Activated CD4-positive, alpha-beta T cell treated with anti-CD3 and anti-CD28 coated beads, Interleukin-2, amount 10 ng/mL, durations not matched to agents 24 days and 14 days (primary cell): ENCODE data around the gene ALB. TPM values are rescaled to one million over a fixed set of nuclear protein-coding genes. Genes with fewer than 3 reads are reported as not detected.

ENCODE experiments used
- DNase-seq: peaks from one replicate; pipeline ENCODE4 v3.0.0; 2022
- H3K27ac Mint-ChIP-seq: one replicate; pipeline ENCODE4 v1.8.0; 2022; ENCODE audit warnings: mild to moderate bottlenecking, mixed read lengths
- H3K27me3 Mint-ChIP-seq: one replicate; pipeline ENCODE4 v1.8.0; 2022; ENCODE audit warnings: mixed read lengths
- H3K36me3 Mint-ChIP-seq: one replicate; pipeline ENCODE4 v1.8.0; 2022; ENCODE audit warnings: low read depth, mild to moderate bottlenecking, mixed read lengths
- H3K4me1 Mint-ChIP-seq: one replicate; pipeline ENCODE4 v1.8.0; 2021; ENCODE audit warnings: mixed read lengths
- H3K4me3 Mint-ChIP-seq: one replicate; pipeline ENCODE4 v1.8.0; 2022; ENCODE audit warnings: mild to moderate bottlenecking, moderate library complexity, mixed read lengths
- H3K9me3 Mint-ChIP-seq: one replicate; pipeline ENCODE4 v1.8.0; 2021; ENCODE audit warnings: mixed read lengths
- intact Hi-C: fragments of 100-400 bp; cut with micrococcal nuclease; formaldehyde crosslinking; loops from one replicate; pipeline ENCODE4 v1.15.1; 2023
- total RNA-seq: library from RNA; stranded (reverse); gene quantifications from 2 replicates; pipeline ENCODE4 v1.2.3, GENCODE V29; 2022

Gene ALB
- total RNA-seq, 1 donor from 2014 or later: not detected

GRCh38 chr4:73396304-73396703 lies 7.8 kb upstream of the ALB start:
- no peaks in the 10 kb centered on the region for H3K4me1 Mint-ChIP-seq
- H3K4me3 Mint-ChIP-seq: no peak overlapping the region
- no peak for DNase-seq
- peaks cover 4% of the 10 kb centered on the region for H3K27me3 Mint-ChIP-seq
- no peak overlapping the region for H3K27ac Mint-ChIP-seq
- intact Hi-C loops: no loop called here
- no peaks in the 10 kb centered on the region for H3K9me3 Mint-ChIP-seq
- H3K36me3 Mint-ChIP-seq: no peaks in the 10 kb centered on the region

- Mint-ChIP-seq H3K4me3 (no peak overlapping the region), H3K4me1 (no peaks in the 10 kb centered on the region), H3K27me3 (peaks cover 4% of the 10 kb centered on the region), H3K9me3 (no peaks in the 10 kb centered on the region), H3K27ac (no peak overlapping the region), H3K36me3 (no peaks in the 10 kb centered on the region)
- intact Hi-C loops: no loop called here
- DNase-seq: no peak
Observed at GRCh38 chr4:73396993-73397972, 6.8 kb upstream of the ALB start.

- intact Hi-C loops: no loop called here
Observed at GRCh38 chr4:73401412-73401811, 2.7 kb upstream of the ALB start.

GRCh38 chr4:73404457-73404856 lies 370 bp downstream of the ALB start:
- intact Hi-C loops: no loop called here
- no peak for DNase-seq
- no peaks in the 10 kb centered on the region for H3K36me3 Mint-ChIP-seq
- H3K27ac Mint-ChIP-seq: no peak overlapping the region
- no peaks in the 10 kb centered on the region for H3K27me3 Mint-ChIP-seq
- H3K4me1 Mint-ChIP-seq: no peaks in the 10 kb centered on the region
- no peak overlapping the region for H3K4me3 Mint-ChIP-seq
- no peaks in the 10 kb centered on the region for H3K9me3 Mint-ChIP-seq

More at GRCh38 chr4:73401412-73401811, 2.7 kb upstream of the ALB start:
- Mint-ChIP-seq H3K4me1 (no peaks in the 10 kb centered on the region), H3K9me3 (no peaks in the 10 kb centered on the region), H3K27me3 (peaks cover 2% of the 10 kb centered on the region), H3K36me3 (no peaks in the 10 kb centered on the region), H3K4me3 (no peak overlapping the region), H3K27ac (no peak overlapping the region)
- DNase-seq: no peak

- no peaks in the 10 kb centered on the region for H3K27me3 Mint-ChIP-seq
- intact Hi-C loops: no loop called here
- no peak for DNase-seq
- H3K27ac Mint-ChIP-seq: no peak overlapping the region
- no peaks in the 10 kb centered on the region for H3K4me1 Mint-ChIP-seq
- H3K9me3 Mint-ChIP-seq: no peaks in the 10 kb centered on the region
- H3K36me3 Mint-ChIP-seq: no peaks in the 10 kb centered on the region
- H3K4me3 Mint-ChIP-seq: no peak overlapping the region
Observed at GRCh38 chr4:73405138-73405537, 1.1 kb downstream of the ALB start.

GRCh38 chr4:73406548-73406875 lies 2.4 kb downstream of the ALB start:
- Mint-ChIP-seq H3K4me1 (no peaks in the 10 kb centered on the region), H3K4me3 (no peak overlapping the region), H3K27ac (no peak overlapping the region), H3K9me3 (no peaks in the 10 kb centered on the region), H3K27me3 (no peaks in the 10 kb centered on the region), H3K36me3 (no peaks in the 10 kb centered on the region)
- intact Hi-C loops: no loop called here
- no peak for DNase-seq

- Mint-ChIP-seq H3K27ac (no peak overlapping the region), H3K27me3 (no peaks in the 10 kb centered on the region), H3K4me3 (no peak overlapping the region), H3K4me1 (no peaks in the 10 kb centered on the region), H3K9me3 (no peaks in the 10 kb centered on the region), H3K36me3 (no peaks in the 10 kb centered on the region)
- intact Hi-C loops: no loop called here
- no peak for DNase-seq
Observed at GRCh38 chr4:73407227-73407673, 3.2 kb downstream of the ALB start.

GRCh38 chr4:73408181-73408867 lies 4.2 kb downstream of the ALB start:
- Mint-ChIP-seq H3K4me1 (no peaks in the 10 kb centered on the region), H3K4me3 (no peak overlapping the region), H3K9me3 (no peaks in the 10 kb centered on the region), H3K36me3 (no peaks in the 10 kb centered on the region), H3K27me3 (no peaks in the 10 kb centered on the region), H3K27ac (no peak overlapping the region)
- intact Hi-C loops: no loop called here
- no peak for DNase-seq

- Mint-ChIP-seq H3K36me3 (no peaks in the 10 kb centered on the region), H3K27me3 (no peaks in the 10 kb centered on the region), H3K27ac (no peak overlapping the region), H3K9me3 (no peaks in the 10 kb centered on the region), H3K4me3 (no peak overlapping the region), H3K4me1 (no peaks in the 10 kb centered on the region)
- no peak for DNase-seq
- intact Hi-C loops: no loop called here
Observed at GRCh38 chr4:73409012-73409862, 5.2 kb downstream of the ALB start.

GRCh38 chr4:73409978-73410548 lies 6.0 kb downstream of the ALB start:
- Mint-ChIP-seq H3K9me3 (no peaks in the 10 kb centered on the region), H3K27me3 (no peaks in the 10 kb centered on the region), H3K27ac (no peak overlapping the region), H3K4me3 (no peak overlapping the region), H3K36me3 (no peaks in the 10 kb centered on the region), H3K4me1 (no peaks in the 10 kb centered on the region)
- intact Hi-C loops: no loop called here
- DNase-seq: no peak

- no peak for DNase-seq
- intact Hi-C loops: no loop called here
- Mint-ChIP-seq H3K4me1 (no peaks in the 10 kb centered on the region), H3K9me3 (no peaks in the 10 kb centered on the region), H3K4me3 (no peak overlapping the region), H3K36me3 (no peaks in the 10 kb centered on the region), H3K27ac (no peak overlapping the region), H3K27me3 (no peaks in the 10 kb centered on the region)
Observed at GRCh38 chr4:73410916-73411730, 7.0 kb downstream of the ALB start.

GRCh38 chr4:73411731-73412414 lies 7.8 kb downstream of the ALB start:
- Mint-ChIP-seq H3K4me1 (no peaks in the 10 kb centered on the region), H3K9me3 (no peaks in the 10 kb centered on the region), H3K4me3 (no peak overlapping the region), H3K36me3 (no peaks in the 10 kb centered on the region), H3K27me3 (no peaks in the 10 kb centered on the region), H3K27ac (no peak overlapping the region)
- intact Hi-C loops: no loop called here
- DNase-seq: no peak
